GM18867 (cell line): ENCODE measurements around the gene IFNK.

ENCODE experiments used
- ATAC-seq: cut with Tn5 transposase; IDR thresholded peaks from one replicate; pipeline ENCODE4 v1.9.1; 2021; ENCODE audit warnings: mild to moderate bottlenecking, moderate library complexity; ENCODE audit not compliant: unreplicated experiment

IFNK gene

DNA sequence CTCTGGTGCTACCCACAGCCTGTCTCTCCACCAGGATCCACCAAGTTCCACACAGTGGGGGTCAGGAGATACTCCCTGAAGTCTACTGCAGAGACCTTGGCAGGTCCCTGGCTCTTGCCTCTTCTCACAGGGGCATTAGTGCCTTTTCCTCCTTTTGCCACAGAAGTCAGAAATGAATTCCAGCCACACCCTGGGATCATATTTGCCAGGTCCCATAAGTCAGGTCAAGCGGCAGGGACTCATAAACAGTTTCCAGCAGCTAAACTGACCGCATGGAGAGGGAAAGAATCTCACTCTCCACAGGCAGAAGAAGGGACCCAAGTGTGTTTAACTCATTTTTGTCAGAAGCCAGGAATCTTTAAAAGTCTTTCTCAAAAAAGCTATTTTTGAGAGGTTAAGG, 13.3 kb upstream of the IFNK start:
- no peak for ATAC-seq

DNA sequence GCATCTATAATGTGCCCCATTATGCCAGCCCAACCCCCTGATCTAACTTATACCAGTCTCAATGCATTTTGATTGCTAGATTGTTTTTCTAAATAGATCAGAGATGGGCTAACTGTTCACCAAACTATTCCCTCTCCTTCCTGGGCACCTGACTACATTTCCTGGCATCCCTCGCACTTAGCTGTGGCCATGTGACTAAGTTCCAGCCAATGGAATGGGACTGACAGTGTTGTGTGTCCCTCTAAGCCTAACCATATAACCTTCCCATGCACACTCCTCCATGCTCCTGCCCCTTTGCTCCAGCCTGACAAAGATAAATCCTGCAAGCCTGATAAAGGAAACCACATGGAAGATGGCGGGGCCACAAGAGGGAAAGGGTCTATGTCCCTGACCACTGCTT, 12.3 kb upstream of the IFNK start:
- no peak for ATAC-seq

DNA sequence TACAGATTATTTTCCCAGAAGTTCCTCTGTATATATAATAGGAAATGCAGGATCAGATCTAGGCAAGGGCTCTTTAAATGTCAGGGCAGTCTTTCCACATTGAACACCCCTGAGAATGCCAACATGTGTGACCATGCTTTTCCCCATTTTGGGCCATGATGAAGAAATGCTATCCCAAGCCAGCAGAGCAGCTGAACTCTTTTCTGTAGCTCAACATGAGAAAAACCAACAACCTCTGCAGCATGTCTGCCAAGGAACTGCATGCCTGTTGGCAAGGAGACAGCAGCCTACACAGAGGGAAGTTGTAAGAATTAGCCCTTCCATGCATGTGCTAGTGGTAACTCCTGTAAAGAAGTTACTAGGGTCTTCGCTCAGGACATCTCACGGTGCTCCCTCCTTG, 9.5 kb upstream of the IFNK start:
- no peak for ATAC-seq

DNA sequence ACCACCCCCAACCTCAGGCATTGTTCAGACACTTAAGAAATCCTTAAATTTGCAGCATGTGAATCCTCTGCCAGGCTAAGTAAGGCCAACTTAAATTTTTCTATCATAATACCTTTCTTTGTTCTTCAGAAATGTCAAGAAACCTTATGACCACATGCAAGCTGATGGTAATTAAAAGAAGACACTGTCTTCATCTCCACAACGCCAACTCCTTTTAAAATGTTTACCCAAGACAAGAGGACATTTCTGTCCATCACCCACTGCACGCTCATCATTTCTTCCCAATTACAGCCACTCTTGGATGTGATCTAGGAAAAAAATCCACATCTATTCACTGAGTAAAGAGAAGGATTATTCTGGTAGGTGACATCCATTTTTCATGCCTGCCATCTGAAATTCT, 6.1 kb upstream of the IFNK start:
- ATAC-seq = no peak

DNA sequence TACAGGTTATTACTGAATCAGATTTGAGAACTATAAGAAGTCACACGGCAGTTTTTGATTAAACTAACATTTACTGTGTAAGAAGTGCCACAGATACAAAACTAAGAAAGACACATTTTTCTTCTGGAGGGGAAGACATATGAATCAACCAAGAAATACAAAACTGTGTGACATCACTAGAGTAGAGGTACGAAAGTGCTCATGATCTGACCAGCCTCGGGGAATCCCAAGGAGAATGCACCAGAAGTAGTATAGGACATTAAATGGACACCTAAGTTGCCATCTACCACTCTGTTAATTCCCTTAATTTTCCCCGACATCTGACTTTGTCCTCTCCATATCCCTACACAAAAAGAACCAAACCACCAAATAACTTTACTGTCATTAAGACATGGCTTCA, 5.3 kb upstream of the IFNK start:
- ATAC-seq = no peak

DNA sequence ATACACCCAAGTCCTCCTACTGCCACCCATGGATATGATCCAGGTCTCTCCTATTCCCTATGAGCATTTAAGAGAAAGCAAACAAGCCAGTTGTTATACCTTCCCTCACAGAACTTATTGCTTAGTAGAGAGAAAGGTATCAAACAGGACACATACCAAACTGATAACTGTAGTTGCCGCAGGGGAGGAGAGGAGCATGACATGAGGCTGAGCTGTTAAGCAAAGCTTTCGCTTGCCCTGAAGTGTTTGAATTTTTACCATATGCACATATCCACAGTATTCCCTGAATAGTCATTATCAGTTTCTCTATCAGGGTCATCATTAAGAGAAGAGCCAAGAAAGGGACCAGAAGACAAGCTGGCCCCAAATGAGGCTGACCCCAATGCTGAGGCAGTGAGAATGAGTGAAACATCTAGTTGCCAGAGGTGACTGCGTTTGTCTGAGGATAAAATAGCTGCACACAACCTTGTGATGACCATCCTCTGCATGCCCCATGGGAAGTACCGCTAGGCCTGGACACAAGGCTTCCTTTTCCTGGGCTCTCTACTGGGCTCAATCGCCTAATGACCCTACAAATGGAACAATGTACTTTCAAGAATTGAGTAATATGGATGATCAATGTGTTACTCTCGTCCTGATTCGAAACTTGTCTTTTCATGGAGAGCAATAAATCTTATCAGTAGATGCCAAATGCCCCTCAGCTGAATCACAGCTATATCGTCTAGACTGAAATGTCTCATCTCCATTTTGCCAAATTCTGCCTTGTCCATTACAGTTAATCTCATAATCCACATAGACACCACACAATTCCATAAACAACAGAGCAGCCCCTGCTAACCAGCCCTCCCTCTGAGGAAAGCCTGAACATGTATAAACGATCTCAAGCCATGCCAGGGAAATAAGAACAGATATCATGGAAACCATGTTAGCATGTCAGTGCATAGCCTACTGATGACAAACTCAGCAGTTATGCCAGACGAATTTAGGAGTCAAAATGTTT, 4.3 kb upstream of the IFNK start:
- ATAC-seq = no peak

DNA sequence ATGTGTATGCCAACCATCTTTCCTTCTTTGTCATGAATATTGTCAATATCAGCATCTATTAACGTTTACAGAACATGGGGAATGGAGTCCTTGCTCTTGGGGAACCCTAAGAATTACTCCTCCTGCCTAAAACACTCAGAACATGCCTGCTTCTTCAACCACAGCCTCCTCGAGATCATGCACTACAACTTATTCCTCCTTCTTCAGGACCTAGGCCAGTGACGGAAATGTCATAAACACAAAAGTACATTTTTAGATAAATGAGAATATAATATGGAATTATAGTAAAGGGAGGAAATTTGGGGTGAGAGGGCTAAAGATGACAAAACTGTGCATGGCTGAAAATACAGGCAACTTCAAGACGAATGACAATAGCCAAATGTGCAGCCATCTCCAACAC, 3.1 kb upstream of the IFNK start:
- no peak for ATAC-seq

DNA sequence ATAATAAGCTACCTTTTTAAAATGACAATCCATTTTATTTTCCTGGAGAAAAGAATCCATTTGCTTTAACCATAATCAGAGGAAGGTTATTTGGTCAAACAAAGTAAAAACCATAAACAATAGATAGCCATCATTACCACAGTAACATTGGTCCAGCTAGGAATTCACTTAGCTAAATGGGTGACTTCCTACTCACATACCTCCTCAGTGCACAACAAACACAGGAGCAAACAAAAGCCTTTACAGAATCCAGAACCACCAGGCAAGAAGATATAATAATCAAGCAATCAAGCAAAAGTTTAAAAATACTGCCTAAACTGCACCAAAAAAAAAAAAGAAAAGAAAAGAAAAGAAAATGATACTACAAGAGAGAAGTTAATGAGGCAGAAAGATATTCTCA, 949 bp upstream of the IFNK start:
- ATAC-seq = no peak

DNA sequence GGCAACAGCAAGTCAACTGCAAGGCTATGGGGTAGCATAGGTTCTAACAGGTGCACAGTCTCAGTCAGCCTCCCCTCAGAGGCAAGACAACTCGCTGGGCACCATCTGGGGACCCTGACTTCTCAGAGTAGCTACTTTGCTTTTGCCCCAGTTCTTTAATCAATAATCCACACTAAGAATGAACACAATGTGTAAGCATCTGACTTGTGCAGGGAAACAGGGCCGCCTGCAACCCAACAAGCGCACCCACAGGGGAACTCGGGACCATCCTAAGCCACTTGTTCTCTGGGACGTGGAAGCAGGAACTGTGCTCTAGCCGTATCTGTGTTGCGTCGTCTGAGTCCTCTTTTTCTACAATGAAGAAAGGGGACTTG, 3.6 kb downstream of the IFNK start:
- ATAC-seq = no peak

DNA sequence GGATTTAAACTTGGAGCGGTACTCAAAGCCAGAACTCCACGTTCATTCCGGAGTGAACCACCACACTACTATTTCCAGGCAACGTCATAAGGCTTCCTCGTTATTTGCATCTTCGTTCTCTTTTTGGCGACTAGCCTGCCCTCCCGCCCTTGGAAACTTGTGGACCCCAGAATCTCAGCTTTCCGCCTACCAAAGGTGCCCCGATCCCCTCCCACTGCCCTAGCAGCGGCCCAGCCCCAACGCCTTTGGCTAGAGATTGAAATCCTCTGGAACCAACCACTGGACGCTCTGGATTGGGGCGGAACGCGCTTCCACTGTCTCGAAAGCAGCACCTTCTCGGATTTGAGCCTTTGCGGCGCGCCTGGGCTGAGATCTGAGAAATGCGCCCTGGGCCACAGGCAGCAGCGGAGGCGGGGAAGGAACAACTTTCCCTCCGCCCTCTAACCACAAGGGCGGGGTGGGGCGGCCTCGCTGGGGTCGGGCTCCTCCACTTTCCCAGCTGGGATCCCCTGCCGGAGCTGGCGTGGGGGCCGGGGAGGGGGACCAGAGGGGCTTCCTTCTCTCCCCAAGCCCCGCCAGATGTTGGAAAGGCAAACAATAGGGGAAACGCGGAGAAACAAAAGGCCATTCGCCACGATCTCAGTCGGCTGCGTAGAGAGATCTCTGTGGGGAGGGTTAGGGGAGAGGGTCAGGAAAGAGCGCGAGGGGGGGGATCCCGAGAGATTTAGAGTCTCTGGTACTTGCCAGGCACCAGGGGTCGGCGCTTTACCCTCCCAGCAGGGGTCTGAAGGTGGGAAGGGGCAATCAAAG, 4.2 kb downstream of the IFNK start:
- peak; percentile 54 for ATAC-seq

DNA sequence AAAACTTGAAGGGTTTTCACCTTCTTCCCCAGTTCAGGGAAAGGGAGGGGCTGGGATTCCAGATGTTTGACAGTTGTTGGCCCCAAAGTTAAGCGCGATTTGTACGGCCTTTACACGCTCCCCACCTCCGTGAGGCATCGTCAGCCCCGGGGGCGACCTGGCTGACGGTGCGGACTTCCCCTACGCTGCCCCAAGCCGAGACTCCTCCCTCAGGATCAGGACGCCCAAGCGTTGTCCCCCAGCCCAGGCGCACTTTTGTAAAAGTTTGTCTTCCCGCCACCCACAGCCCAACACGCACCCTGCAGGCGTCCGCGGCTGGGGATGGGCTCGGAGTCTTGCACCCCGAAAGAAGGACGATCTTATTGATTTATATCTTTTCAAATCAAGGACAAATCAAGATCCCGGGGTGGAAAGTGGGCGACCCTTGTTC, 4.8 kb downstream of the IFNK start:
- ATAC-seq = peak; percentile 30

DNA sequence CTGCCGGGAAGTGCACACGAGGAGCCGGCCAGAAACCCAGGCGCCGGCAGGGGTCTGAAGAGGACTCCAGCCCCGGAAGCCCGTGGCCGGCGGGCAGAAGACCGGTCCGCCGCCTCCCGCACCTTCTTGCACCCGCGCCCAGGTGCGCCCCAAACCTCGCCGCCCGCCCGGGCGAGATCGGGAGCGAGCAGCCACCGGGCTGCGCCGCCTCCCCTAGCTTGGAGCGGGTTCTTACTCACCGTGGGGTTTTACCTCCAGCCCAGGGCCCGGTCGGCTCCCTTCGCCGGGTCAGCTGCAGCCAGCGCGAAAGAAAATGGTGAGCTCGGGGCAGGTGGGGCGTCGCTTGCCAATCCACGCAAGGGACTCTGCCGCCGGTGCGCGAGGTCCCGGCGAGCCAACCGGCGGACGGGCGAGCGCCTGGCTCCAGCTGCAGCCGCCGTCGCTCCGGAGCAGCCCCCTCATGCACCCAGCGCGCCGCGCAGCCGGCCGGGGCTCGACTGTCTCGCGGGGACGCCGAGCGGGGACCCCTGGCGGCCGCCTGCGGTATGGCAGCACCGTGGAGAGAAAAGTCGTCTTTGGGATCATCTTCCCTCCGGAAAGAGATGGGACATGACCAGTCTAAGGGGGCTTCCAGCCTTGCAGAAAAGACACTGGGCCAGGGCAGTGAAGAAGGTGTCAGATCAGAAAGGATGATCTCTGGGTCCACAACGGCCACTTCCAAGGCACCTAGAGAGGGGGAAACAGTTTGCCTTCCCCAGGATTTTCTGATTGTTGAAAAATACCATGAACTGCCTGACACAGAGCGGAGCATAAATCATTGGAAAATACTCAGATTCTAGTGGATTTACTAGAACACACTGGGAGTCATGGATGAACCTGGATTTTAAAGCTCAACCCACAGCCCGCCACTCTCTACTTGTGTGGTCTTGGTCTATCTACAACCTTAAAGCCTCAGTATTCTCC, 5.5 kb downstream of the IFNK start, which contains the start of gene MOB3B:
Gene MOB3B, minus strand, starts transcription at position 499 of the 963 bp plus-strand sequence. CDS start 74,264 bp downstream, outside the sequence.
- peak; percentile 84 for ATAC-seq

DNA sequence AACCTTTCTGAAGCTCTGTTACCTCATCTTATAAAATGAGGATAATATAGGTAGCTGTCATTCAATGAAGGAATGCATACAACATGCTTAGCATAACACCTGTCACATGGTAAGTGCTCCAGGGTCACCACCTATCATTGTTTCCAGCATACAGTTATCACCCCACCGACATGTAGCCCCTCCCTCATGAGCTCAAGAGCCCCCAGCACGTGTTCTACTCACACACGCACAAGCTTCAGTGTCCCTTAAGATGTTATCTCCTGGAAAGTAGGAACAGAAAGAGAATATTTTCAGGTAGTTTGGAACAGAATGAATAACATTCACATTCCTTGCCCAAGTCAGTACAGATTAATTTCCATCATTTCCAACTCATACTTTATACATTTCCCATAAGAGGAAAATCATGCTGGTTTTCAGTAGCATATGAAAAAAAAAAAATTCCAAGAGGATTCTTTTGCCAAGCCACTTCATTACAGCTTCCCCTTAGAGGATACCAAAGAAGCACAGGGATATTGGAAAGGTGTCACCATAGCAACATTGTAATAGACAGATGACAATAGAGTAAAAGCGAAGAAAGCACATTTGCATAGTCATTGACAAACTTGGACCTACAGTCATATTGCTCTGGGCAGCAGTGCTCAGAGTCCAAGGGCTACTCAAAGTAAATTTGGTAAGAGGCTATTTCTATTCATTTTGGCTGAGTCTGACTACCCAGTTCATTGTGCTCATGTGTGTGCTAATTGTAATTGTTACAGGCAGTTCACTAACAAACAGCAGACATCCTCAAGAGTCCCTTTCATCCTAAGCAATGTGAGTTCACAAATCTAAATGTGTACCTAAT, 7.0 kb downstream of the IFNK start:
- ATAC-seq = no peak

DNA sequence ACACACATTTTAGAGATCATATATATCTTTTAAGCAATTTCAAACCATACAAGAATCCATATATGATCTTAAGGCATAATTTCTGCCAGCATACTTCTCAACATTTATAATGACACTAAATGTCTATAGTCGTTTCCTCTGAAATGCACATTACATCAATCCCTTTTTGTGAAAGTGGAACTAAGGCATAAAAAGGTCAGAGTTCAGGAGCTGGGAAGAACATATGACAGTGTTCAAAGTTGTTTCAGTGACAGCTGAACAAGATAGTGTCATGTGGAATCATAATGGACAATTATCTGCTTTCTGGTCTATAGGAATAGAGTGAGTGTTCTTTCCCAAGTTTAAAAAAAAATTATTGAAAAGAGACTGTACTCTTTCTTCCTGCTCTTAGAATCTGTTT, 8.0 kb downstream of the IFNK start:
- ATAC-seq = no peak

DNA sequence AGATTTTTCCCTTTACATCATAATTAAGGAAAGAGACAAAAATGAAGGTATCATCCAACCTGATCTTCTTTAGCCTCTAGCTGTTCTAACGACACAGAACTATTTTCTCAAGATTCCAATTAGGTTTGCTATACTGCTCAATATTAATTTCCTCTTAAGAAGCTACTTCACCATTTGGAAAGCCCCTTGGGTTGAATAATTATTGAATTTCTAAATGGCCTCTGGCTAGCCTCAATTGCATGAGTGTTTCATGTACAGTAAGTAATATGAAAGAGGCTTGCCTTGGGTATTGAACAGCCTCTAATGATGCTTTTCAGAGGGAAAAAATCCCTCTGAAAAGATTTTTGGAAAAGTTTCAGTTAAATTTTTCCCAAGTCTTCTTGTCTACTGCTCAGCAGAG, 9.2 kb downstream of the IFNK start:
- no peak for ATAC-seq

DNA sequence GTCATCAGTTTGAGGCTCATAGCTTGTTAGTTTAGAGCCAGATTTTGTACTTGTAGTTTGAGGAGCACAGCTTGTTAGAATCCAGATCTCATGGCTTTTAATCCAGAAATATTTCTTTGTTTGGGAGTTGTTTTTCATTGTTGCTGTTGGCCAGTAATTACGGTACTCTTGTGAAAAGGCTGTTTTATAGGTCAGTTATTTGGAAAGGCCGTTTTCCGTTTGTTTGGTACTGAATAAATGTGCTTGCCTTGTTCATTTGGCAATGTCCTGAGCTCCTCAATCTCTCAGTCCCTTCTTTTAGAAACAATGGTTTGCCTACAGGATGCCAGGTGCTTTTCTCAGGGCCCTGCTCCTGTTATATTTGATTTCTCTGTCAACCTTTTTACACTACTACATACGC, 10.0 kb downstream of the IFNK start:
- no peak for ATAC-seq

DNA sequence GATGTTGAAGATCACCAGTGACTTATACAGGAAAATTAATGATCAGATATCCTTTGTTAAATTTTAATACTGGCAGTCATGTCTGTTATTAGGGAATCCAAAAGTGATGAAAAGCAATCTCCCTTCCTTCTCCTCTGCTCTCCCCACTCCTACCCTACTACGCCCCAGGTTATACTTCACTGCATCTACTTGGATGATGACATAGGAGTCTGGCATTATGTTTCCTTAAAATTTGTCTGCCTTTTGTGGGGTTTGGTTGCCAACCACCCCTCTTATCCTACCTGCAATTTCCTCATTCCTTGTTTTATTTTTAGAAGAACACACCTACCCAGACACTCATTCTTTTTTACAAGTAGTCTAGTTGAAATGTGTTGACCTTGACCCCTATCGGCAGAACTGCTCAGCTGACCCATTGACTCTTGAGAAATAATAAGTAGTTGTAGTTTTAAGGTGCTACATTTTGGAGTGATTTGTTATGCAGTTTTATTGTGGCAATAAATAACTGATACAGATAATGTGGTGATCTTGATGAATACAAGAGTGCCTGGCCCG, 10.6 kb downstream of the IFNK start:
- no peak for ATAC-seq

DNA sequence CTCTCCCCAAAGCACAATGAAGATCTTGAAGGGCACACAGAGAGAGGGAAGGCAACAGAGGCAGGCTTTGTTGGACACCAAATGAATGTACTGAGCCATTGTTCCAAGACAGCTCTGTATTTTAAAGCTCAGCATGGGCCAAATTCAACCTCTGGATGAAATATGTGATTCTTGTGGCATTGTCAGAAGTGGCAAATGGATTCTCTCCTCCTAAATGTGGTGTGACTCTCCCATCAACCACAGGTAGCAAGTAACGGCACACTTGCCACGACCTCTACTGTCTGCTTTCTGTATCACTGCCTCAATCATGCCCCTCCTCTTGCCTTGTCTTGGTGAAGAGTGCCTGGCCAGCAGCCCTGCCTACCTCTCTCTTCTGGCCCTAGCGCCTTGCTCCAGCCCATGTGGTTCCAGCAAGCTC, 11.6 kb downstream of the IFNK start:
- peak; percentile 84 for ATAC-seq

DNA sequence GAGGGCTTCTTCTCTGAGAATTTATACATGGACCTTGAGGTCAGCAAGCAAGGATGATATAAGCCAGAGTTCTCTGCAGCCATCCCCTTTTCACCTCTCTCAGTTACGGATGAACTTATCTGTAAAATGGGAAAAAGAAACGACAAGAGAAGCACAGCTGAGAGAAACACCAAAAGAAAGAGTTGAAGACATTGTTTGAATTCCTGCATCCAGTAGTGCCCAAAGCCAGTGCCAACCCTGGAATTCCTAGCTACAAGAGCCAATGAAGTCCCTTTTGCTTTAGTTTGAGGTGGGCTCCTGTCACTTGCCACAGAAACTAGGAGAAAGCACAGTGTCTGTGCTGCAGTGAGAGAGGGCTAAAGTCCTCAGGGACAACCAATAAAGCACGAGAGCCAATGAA, 12.1 kb downstream of the IFNK start:
- ATAC-seq = no peak
